ENCODE results near the gene TUBA8. TPM values are rescaled to one million over a fixed set of nuclear protein-coding genes. Genes with fewer than 3 reads are reported as not detected.
"Not testable (repeated sequence)": the region's sequence is repeated elsewhere in the genome, so short reads cannot be mapped to it uniquely, and the experiment has no call there.

Gene TUBA8
- 10 to 100 TPM in 1 of 3 donors, 1 to 10 TPM in 2; 1.6 to 14.7 (median 2.9) TPM for total RNA-seq

DNA sequence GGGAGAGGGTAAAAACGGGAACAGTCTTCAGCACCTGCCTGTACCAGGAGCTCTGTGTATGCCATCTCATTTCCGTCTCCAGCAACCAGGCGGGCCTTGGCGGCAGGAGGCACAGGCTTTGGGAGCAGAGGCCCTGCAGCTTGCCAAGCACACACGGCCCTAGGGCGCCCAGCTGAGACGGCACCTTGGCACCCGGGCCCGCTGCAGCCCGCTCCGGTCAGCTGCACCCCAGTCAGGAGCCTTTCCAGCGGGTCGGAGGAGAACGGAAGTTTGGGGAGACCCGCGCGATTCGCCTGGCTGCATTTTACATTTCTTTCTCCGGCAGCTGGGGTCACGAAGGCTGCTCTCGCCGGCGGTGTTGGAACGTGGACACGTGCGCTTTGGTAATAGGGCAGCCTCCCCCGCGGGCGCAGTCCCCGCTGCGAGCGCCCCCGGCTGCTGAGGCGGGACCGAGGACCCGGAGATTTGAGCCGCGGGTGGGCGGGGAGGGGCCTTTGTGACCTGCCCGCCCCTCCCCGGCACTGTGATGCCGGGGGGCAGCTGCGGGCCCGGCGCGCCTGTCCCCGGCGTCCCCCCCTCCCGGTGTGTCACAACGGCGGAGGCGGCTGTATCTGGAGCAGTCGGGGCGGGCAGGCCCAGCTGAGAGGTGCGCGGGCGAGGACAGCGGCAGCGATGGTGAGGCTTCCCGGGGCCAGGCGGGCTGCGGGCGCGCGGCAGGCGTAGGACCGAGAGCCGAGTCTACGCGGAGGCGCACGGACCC lies at the start of gene TUBA8:
TSS of gene TUBA8 (plus strand) at position 616 of the 760 bp plus-strand sequence. CDS start at position 673, 57 bp downstream.
- peak within 1 kb of the TSS; percentile 57 to 82 (median 61) for H3K4me3 ChIP-seq
- H3K4me1 ChIP-seq: peaks cover 3 to 14% of the 10 kb centered on the region in 2 donors
- no peaks in the 10 kb centered on the region for H3K36me3 ChIP-seq
- intact Hi-C loops (cut with DNase I; ENCODE audit: low total_unique reads): no loop called here
- H3K9me3 ChIP-seq: no peaks in the 10 kb centered on the region
- no peaks in the 10 kb centered on the region for H3K27me3 ChIP-seq
- H3K27ac ChIP-seq: peak within 1 kb of the TSS in 1 of 2 donors; percentile 29
- TF ChIP-seq POLR2A (IDR thresholded peaks at IDR 0.05) (no peak), POLR2AphosphoS5 (IDR thresholded peaks at IDR 0.05) (no peak)
- TF ChIP-seq, protein P1, sequence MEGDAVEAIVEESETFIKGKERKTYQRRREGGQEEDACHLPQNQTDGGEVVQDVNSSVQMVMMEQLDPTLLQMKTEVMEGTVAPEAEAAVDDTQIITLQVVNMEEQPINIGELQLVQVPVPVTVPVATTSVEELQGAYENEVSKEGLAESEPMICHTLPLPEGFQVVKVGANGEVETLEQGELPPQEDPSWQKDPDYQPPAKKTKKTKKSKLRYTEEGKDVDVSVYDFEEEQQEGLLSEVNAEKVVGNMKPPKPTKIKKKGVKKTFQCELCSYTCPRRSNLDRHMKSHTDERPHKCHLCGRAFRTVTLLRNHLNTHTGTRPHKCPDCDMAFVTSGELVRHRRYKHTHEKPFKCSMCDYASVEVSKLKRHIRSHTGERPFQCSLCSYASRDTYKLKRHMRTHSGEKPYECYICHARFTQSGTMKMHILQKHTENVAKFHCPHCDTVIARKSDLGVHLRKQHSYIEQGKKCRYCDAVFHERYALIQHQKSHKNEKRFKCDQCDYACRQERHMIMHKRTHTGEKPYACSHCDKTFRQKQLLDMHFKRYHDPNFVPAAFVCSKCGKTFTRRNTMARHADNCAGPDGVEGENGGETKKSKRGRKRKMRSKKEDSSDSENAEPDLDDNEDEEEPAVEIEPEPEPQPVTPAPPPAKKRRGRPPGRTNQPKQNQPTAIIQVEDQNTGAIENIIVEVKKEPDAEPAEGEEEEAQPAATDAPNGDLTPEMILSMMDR (IDR thresholded peaks at IDR 0.05): no peak
- DNase-seq (ENCODE audit: low spot score in 2 of 2): peak in 1 of 2 donors; percentile 40

DNA sequence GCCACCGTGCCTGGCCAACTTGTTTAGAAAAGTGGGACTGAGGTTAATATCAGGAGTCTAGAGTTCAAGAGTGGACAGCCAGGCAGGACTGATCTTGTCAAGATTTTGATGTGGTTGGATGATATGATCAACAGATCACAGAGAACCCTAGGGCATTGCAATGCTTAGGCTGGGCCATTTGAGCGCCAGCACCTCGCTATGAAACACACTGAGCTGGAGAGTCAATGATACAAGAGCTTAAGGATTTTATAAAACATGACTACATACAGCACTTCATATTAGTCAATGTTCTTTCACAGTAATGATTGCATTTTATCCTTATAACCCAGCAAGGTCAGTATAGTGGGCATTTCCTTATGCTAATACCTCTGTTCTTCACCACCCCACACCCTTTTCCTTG lies 48.2 kb upstream of the TUBA8 start:
- Histone ChIP-seq H3K4me3 (no peak overlapping the region), H3K27me3 (no peaks in the 10 kb centered on the region), H3K9me3 (no peaks in the 10 kb centered on the region), H3K4me1 (no peaks in the 10 kb centered on the region), H3K36me3 (no peaks in the 10 kb centered on the region), H3K27ac (peak overlapping the region; percentile 74 to 76)
- TF ChIP-seq POLR2A (IDR thresholded peaks at IDR 0.05): no peak
- no peak for TF ChIP-seq POLR2AphosphoS5 (IDR thresholded peaks at IDR 0.05)
- TF ChIP-seq, protein P1 (IDR thresholded peaks at IDR 0.05): no peak
- intact Hi-C loops (cut with DNase I; ENCODE audit: low total_unique reads): no loop called here
- DNase-seq (ENCODE audit: low spot score in 2 of 2): no peak

DNA sequence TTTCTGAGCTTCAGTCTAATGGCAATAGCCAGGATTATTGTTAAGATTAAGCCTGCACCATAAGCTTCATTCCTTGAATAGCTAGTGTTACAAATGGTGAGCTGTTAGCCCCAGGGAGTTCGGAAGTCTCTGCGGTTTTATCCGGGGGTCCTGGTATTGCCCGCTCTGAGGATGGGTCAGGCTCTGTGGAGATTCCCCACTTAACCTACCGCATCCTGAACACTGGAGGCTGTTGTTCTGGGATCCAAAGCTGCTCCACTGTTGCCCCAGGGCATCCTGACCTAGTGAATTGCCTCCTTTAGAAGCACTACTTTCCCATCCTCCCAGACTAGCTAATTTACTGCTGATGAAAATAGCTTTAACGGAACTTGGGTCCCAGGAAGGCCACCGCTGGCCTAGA lies 47.3 kb upstream of the TUBA8 start:
- TF ChIP-seq POLR2AphosphoS5 (IDR thresholded peaks at IDR 0.05) (no peak), POLR2A (IDR thresholded peaks at IDR 0.05) (no peak)
- TF ChIP-seq, protein P1 (IDR thresholded peaks at IDR 0.05): no peak
- H3K36me3 ChIP-seq: no peaks in the 10 kb centered on the region
- H3K4me3 ChIP-seq: no peak overlapping the region
- intact Hi-C loops (cut with DNase I; ENCODE audit: low total_unique reads): no loop called here
- H3K9me3 ChIP-seq: no peaks in the 10 kb centered on the region
- H3K27me3 ChIP-seq: no peaks in the 10 kb centered on the region
- DNase-seq (ENCODE audit: low spot score in 2 of 2): peak in 1 of 2 donors; percentile 44
- peak overlapping the region; percentile 74 to 76 for H3K27ac ChIP-seq
- no peaks in the 10 kb centered on the region for H3K4me1 ChIP-seq

DNA sequence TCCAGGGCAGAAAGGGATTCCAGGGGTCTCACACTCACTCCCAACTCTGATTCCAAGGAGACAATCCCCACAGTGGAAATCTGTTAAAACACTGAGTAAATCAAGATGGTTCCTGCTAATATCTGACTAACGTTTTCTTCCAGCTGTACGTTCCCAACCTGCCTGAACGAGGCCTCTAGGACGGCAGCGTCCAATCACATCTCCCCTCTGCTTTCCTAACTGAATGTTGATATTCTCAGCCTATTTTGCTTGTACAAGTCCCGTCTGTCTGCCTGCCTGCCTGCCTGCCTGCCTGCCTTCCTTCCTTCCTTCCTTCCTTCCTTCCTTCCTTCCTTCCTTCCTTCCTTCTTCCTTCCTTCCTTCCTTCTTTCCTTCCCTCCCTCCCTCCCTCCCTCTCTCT lies 46.9 kb upstream of the TUBA8 start:
- H3K36me3 ChIP-seq; H3K9me3 ChIP-seq; intact Hi-C loops (cut with DNase I; ENCODE audit: low total_unique reads); H3K4me3 ChIP-seq; H3K27me3 ChIP-seq; DNase-seq (ENCODE audit: low spot score in 2 of 2); H3K4me1 ChIP-seq: not testable (repeated sequence)
- H3K27ac ChIP-seq: peak overlapping the region; percentile 74 to 76

DNA sequence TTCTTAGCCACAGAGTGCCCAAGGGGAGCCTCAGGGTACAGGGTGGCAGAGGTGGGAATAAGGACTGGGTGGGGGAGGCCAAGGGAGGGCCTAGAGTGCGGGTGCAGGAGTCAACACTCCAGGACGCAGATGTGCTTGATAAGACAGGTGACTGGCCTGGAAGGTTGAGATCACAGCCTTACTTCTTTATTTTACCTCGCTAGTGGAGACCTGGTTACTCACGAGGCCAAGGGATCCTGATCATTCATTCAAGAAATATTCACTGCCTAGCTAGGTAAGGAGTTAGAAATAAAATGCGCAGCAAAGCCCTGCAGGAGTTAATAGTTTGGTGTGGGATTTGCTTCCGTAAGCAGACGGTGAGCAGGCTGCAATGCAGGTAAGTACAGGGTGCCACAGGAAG lies 46.0 kb upstream of the TUBA8 start:
- intact Hi-C loops (cut with DNase I; ENCODE audit: low total_unique reads): no loop called here
- Histone ChIP-seq H3K4me3 (no peak overlapping the region), H3K27ac (no peak overlapping the region), H3K36me3 (no peaks in the 10 kb centered on the region), H3K4me1 (no peaks in the 10 kb centered on the region), H3K27me3 (no peaks in the 10 kb centered on the region), H3K9me3 (no peaks in the 10 kb centered on the region)
- no peak for DNase-seq (ENCODE audit: low spot score in 2 of 2)
- TF ChIP-seq, protein P1 (IDR thresholded peaks at IDR 0.05): no peak
- no peak for TF ChIP-seq POLR2AphosphoS5 (IDR thresholded peaks at IDR 0.05)
- no peak for TF ChIP-seq POLR2A (IDR thresholded peaks at IDR 0.05)

Measured in breast epithelium (tissue), 4 donors.